HTERT RPE-1 (cell line): Measurements from ENCODE around the gene EZR.

Experiments used
- in situ Hi-C: fragments of 300-500 bp; cut with MboI; formaldehyde crosslinking; loops from 4 replicates; pipeline ENCODE4 v1.14.3; 2020; ENCODE audit warnings: low sequenced_read_pairs

EZR gene

DNA sequence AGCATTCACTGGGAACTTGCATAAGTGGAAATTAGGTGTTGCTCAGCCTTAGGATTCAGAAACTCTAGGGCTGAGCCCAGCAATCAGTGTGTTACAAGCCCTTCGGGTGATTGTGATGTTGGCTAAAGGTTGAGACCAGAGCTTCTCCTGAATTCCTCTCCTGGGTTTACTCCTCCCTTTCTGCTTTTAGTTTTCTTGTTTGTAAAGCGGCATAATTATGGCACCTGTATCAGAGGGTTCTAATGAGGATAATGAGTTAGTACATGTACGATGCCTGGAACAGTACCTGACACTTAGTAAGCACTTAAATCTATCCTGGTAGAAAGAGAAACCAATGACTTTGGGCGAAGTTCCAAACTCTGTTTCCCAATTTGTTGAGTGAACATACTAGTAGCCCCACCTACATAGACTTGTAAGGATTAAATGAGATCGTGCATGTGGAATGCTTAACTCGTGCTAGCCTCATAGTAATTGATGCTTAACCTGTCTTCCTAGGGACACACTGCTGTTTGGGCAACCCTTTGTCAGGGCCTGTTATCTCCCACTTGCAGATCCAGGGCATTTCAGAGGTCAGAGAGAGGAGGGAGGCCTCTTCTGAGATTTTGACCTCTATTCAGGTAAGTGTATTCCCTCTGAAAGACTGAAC lies 932 bp upstream of the EZR start:
- in situ Hi-C loops = no loop called here

- in situ Hi-C loops = no loop called here
Observed at GRCh38 chr6:158818581-158819212, 471 bp downstream of the EZR start.

DNA sequence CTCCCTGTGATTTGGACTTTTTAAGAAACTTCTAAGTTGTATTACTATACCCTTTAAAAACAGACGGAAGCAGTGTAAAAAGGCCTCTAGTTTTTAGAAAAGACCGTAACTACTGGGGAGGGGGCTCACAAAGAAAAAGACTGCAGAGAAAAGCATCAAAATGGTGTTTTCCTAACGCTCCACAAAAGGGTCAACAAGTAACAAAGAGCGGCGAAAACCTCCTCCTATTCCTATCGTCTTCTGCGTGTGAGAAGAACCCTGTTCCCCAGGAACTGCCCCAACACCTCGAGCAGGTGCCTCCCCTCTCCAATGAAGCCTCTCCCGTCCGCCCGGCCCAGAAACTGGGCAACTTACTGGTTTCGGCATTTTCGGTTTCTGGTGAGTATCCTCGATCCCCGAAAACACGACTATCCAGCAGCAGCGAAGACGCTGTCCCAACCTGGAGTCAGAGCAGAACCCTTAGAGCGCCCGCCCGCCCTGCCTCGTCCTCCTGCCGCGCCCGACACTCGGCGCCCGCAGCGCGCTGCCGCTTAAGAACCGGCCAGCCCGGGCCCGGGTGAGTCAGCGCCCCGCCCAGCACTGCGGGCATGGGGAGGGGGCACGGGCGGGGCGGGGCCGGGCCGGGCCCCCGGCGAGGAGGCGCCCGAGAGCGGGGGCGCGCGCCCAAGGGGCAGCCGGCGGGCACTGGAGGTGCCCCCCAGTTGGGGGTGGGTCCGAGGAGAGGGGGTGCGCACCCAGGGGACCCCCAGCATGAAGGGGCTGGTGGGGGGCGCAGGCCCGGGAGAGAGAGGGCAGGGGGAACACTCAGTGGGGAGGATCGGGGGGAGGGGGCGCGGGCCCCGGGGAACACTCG lies 1.2 kb downstream of the EZR start:
- in situ Hi-C loops = no loop called here

- in situ Hi-C loops = no loop called here
Observed at GRCh38 chr6:158816803-158817727, 2.1 kb downstream of the EZR start.

DNA sequence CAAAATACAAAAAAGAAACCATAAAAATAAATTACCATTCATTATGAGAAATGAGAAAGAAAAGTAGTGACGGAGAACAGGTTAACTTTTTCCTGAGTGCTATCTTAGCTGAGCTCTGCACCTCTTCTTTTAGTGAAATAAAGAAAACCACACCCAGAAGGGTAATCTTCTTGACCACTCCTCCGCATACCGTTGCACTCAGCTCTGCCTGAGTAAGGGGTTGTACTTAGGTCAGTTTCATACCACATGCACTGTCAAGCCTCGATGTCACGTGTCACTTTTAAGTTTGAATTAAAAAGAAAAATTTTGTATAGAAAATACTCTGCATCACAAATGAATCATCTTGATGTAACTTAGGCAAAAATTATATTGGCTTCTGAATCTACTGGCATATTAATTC lies 2.8 kb downstream of the EZR start:
- in situ Hi-C loops = no loop called here

DNA sequence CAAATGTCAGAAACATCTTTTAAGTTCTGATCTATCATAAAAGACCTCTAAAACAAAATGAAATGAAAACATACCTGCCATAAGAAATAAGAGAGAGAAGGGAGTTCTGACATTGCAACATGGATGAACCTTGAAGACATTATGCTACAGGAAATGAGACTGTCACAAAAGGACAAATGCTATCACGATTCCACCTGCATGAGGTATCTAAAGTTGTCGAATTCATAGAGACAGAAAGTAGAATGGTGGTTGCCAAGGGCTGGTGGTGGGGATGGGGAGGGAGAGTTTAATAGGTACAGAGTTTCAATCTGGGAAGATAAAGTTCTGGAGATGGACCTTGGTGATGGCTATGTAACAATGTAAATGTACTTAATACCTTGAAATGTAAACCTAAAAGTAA lies 3.3 kb downstream of the EZR start:
- in situ Hi-C loops = no loop called here

DNA sequence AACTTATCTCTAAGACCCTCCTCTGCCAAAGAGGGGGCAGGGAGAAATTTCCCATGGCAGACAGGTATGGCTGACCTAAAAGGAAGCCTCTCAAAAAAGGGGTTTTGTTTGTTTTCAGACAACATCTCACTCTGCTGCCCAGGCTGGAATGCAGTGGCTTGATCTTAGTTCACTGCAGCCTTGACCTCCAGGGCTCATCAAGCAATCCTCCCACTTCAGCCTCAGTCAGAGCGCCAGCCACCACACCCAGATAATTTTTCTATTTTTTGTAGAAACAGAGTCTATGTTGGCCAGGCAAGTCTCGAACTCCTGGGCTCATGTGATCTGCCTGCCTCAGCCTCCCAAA lies 3.8 kb downstream of the EZR start:
- in situ Hi-C loops = no loop called here

DNA sequence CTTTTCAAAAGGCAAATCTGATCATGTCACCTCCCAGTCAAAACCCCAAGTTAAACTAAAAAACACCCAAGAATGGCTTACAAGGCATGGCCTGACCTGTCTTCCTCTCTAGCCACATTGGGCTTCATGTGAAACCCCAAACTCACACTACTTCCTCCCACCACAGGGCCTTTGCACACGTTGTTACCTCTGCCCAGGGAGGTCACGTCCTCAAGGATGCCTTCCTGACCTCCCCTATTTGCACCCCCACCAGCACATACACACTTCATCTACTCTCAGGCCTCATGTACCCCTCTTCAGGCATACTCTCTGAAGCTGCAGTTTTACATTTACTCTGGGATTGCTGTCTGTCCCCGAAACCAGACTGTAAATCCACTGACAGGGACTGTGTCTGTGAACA lies 6.1 kb downstream of the EZR start:
- in situ Hi-C loops = no loop called here

- in situ Hi-C loops = no loop called here
Observed at GRCh38 chr6:158812611-158813010, 6.6 kb downstream of the EZR start.

- in situ Hi-C loops = no loop called here
Observed at GRCh38 chr6:158810155-158811095, 8.7 kb downstream of the EZR start.

DNA sequence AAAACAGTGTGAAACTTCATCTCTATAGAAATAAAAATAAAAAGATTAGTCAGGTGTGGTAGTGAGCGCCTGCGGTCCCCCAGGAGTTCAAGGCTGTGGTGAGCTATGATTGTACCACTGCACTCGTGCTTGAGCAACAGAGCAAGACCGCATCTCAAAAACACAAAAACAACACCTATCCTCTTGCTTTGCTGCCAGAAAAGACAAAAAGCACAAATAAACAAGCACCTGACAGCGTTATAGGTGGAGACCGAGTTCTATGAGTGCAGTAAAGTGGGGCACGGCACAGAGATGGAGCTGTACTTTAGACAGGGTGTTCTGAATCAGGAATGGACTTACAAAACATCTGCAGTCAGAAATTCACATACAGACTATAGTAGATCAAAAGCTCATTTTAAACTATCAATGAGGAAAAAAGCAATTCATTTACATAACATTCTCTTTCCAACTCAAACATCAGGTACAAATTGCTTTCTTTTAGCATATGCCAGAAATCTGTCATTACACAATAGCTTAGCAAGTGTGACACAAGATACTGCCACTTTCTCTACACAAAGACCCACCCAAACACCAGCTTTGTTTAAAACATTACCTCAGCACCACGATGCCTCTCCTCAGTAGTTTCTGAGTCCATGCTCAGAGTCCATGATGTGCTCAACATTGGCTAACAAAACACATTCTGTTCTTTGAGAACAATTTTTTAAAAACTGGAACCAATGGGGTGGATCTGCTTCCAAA lies 10.1 kb downstream of the EZR start:
- in situ Hi-C loops = no loop called here

DNA sequence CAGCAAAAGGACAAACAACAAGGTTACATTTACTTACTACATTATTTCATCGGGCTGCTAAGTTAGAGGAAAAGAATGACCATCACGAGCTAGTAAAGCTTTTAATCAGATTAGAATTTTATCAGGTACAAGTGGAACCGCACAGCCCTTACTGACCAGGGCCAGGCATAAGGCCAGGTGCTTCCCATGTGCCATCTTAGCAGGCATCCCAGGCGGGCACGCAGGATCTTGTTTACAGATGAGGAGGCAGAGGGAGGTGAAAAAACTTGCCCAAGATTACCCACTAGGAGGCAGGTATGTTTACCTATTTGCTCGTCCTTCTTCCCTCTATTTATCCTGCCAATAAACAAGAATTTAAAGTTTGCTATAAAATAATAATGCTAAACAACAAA lies 10.7 kb downstream of the EZR start:
- in situ Hi-C loops = no loop called here

DNA sequence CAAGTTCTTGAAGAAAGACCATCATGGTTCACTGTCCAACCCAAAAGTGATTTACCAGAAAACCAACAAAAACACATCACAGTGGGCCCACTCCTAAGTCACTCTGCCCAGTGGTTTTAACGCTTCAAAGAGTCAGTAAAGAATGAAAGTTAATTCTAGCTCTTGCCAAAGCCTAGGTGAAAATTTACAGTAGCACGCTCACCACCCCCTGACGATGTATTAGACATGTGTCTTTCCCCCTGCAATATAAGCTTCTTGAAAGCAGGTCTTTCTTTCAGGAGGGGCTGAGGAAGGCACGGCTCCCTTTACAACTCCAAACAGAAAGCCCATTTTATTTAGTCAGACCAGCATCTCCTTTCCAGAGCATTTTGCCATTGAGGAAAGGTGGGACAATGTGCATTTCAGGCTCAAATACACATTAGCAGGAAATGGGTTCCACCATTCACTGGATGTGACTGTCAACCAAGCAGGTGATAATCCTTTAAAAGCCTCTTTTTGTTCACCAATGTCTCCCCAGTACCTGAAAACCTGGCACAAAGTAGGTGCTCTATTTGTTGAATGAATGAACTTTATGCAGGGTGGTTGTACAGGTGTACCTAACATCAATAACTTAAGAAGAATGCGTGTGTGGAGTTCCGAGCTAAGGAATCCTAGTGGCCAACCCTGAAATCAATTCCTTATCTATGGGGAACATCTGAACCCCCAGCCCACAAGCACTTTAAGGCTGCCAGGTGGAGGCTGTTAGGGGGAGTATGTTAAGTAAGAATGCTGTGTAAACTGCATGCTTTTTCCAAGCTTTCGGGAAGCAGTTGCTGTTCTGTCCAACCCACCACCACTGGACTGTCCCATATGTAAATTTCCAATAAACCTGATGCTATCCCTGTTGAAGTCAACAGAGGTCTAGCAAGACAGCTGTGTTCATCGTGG lies 11.4 kb downstream of the EZR start:
- in situ Hi-C loops = no loop called here

DNA sequence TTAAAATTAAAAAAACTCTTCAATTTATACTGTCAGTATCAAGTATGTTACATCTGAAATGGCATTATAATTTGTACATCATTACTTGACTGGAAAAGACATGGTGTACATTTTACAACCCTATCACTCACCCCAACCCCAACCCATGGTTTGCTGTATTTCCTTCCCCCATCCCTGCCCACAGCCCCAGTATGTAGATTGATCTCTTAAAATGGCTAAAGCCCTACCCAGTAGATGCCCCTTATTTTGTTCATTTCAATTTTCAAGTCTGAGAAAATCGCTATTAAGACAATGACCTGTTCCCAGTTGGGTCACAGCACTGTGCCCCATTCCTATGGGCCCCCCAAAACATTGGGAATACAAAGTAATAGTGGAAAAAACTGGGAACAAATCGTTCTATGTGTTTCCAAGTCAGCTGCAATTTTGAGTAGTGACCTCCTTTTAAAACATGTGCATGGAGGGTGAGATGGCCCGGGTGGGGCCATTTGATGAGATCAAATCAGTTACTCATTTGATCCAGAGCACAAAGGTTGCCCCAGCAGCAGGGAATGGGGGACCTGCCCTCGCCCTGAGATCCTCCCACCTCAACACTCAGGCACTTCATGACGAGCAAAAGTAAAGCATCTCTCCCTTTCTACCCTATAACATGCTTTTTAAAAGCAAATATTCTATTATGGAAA lies 13.3 kb downstream of the EZR start:
- in situ Hi-C loops = no loop called here

DNA sequence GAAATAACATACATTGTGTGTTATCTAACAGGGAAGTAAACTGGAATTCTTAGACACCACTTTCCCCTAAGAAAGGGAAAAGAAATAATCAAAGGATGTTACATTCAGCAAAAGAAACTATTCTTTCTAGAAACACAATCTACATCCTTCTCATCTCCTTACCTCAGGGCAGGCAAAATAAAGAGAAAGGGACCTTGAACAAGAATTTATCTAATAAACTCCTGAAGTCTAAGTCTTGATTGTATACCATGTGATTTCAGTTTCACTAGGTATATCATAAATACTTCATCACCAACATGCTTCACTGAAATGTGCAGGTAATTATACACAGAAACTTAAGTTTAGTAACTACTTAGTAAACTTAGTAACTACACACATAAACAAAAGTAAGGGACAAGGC lies 15.0 kb downstream of the EZR start:
- in situ Hi-C loops = no loop called here

- in situ Hi-C loops = no loop called here
Observed at GRCh38 chr6:158803733-158804143, 15.4 kb downstream of the EZR start.

- in situ Hi-C loops = no loop called here
Observed at GRCh38 chr6:158801655-158802294, 17.4 kb downstream of the EZR start.
